IMR-90 (cell line): ENCODE data around the gene MCM6. TPM values are rescaled to one million over a fixed set of nuclear protein-coding genes. Genes with fewer than 3 reads are reported as not detected.

ENCODE experiments used
- ATAC-seq: fragments of 200-7000 bp; cut with Tn5 transposase; 2 replicates; pipeline ENCODE4 v1.9.1; 2020; ENCODE audit warnings: low read depth, mild to moderate bottlenecking, moderate library complexity
- BruUV-seq: library from RNA; stranded (reverse); fragments of 400-500 nt; replicated peaks from 2 replicates; lab custom pipeline; 2021; lab: Mats Ljungman, UMichigan
- CTCF ChIA-PET: fragments of 300-600 bp; formaldehyde crosslinking; extraction: SDS; loops from one replicate; lab custom pipeline; 2021; ENCODE audit warnings: antibody characterized with exemption; lab: Yijun Ruan, JAX
- POLR2A ChIA-PET: fragments of 300-600 bp; sonication (Branson Sonifier 250); formaldehyde crosslinking; loops from one replicate; lab custom pipeline; 2022; ENCODE audit warnings: antibody characterized with exemption; ENCODE audit not compliant: unreplicated experiment; lab: Charles Lee
- DNase-seq: peaks from one replicate; pipeline ENCODE4 v3.0.0; 2013
- H2AFZ ChIP-seq: replicated peaks from 2 replicates; pipeline ENCODE3; 2013; ENCODE audit warnings: low read length, mild to moderate bottlenecking; ENCODE audit not compliant: poor library complexity
- H2AK5ac ChIP-seq: 2 replicates; pipeline ENCODE4 v1.6.1; 2013; ENCODE audit warnings: low read depth, low read length, inconsistent platforms
- H2AK9ac ChIP-seq: replicated peaks from 2 replicates; pipeline ENCODE3; 2013; ENCODE audit warnings: mild to moderate bottlenecking, low read depth, low read length, moderate library complexity; ENCODE audit not compliant: poor library complexity
- H2BK120ac ChIP-seq: 2 replicates; pipeline ENCODE4 v1.6.1; 2013; ENCODE audit warnings: low read depth, low read length, inconsistent platforms
- H2BK15ac ChIP-seq: 3 replicates; pipeline ENCODE4 v1.6.1; 2013; ENCODE audit warnings: low read depth, low read length, inconsistent platforms
- H2BK20ac ChIP-seq: 2 replicates; pipeline ENCODE4 v1.6.1; 2013; ENCODE audit warnings: low read depth, mild to moderate bottlenecking, inconsistent platforms, low read length, moderate library complexity
- H2BK5ac ChIP-seq: 2 replicates; pipeline ENCODE4 v1.6.1; 2013; ENCODE audit warnings: mild to moderate bottlenecking, low read depth, low read length, inconsistent platforms; ENCODE audit not compliant: poor library complexity, severe bottlenecking
- H3K14ac ChIP-seq: replicated peaks from 2 replicates; pipeline ENCODE4 v1.6.1; 2013; ENCODE audit warnings: low read depth, low read length, inconsistent platforms
- H3K18ac ChIP-seq: 2 replicates; pipeline ENCODE4 v1.6.1; 2013; ENCODE audit warnings: low read depth, low read length, control low read depth
- H3K23ac ChIP-seq: 2 replicates; pipeline ENCODE4 v1.6.1; 2013; ENCODE audit warnings: low read depth, low read length, inconsistent platforms
- H3K27ac ChIP-seq: 2 replicates; pipeline ENCODE4 v1.5.1; 2013; ENCODE audit warnings: mild to moderate bottlenecking, control low read depth, low read length; ENCODE audit not compliant: insufficient read depth
- H3K27me3 ChIP-seq: 2 replicates; pipeline ENCODE4 v1.6.1; 2013; ENCODE audit warnings: low read length; ENCODE audit not compliant: control insufficient read depth, insufficient read depth
- H3K36me3 ChIP-seq: 2 replicates; pipeline ENCODE4 v1.6.1; 2013; ENCODE audit warnings: low read length, mixed read lengths; ENCODE audit not compliant: control insufficient read depth, insufficient read depth
- H3K4ac ChIP-seq: 2 replicates; pipeline ENCODE4 v1.6.1; 2013; ENCODE audit warnings: low read depth, low read length, inconsistent platforms
- H3K4me1 ChIP-seq: 2 replicates; pipeline ENCODE4 v1.6.1; 2013; ENCODE audit warnings: low read length, mixed read lengths; ENCODE audit not compliant: control insufficient read depth, insufficient read depth
- H3K4me2 ChIP-seq: 2 replicates; pipeline ENCODE4 v1.6.1; 2013; ENCODE audit warnings: low read depth, mild to moderate bottlenecking, control low read depth, low read length, moderate library complexity
- H3K4me3 ChIP-seq: 2 replicates; pipeline ENCODE4 v1.5.1; 2013; ENCODE audit warnings: low read depth, mild to moderate bottlenecking, control low read depth, low read length, moderate library complexity; ENCODE audit not compliant: insufficient read depth
- H3K56ac ChIP-seq: 2 replicates; pipeline ENCODE4 v1.6.1; 2013; ENCODE audit warnings: low read length, inconsistent platforms; ENCODE audit not compliant: insufficient read depth; ENCODE audit errors: extremely low read depth
- H3K79me1 ChIP-seq, 2 experiments: 2 replicates each; pipeline ENCODE4 v1.6.1; 2013; ENCODE audit warnings: low read length in 2 of 2, inconsistent platforms in 1 of 2, low read depth in 1 of 2
- H3K9ac ChIP-seq: 2 replicates; pipeline ENCODE4 v1.6.1; 2013; ENCODE audit warnings: low read depth, low read length, control low read depth
- H3K9me1 ChIP-seq: 2 replicates; pipeline ENCODE4 v1.6.1; 2013; ENCODE audit warnings: low read length, inconsistent platforms; ENCODE audit not compliant: insufficient read depth
- H3K9me3 ChIP-seq: 2 replicates; pipeline ENCODE4 v1.6.1; 2013; ENCODE audit warnings: low read length; ENCODE audit not compliant: control insufficient read depth, insufficient read depth
- H4K20me1 ChIP-seq: 2 replicates; pipeline ENCODE4 v1.6.1; 2013; ENCODE audit warnings: low read length, inconsistent platforms; ENCODE audit not compliant: insufficient read depth
- H4K5ac ChIP-seq: 2 replicates; pipeline ENCODE4 v1.6.1; 2013; ENCODE audit warnings: mild to moderate bottlenecking, low read depth, low read length, control low read depth
- H4K8ac ChIP-seq, 2 experiments: 2 replicates each; pipeline ENCODE4 v1.6.1; 2013; ENCODE audit warnings: low read depth in 2 of 2, low read length in 2 of 2, control low read depth in 1 of 2, inconsistent platforms in 1 of 2
- H4K91ac ChIP-seq: 2 replicates; pipeline ENCODE4 v1.6.1; 2013; ENCODE audit warnings: low read depth, low read length, inconsistent platforms; ENCODE audit not compliant: insufficient read depth
- CEBPB ChIP-seq: IDR thresholded peaks from 2 replicates; pipeline ENCODE4 v1.6.1; 2012; ENCODE audit warnings: low read depth, low read length, improper control_type of control experiment
- MAFK ChIP-seq: IDR thresholded peaks from 2 replicates; pipeline ENCODE4 v1.6.1; 2012; ENCODE audit warnings: low read depth, low read length, improper control_type of control experiment
- MAZ ChIP-seq: IDR thresholded peaks from 2 replicates; pipeline ENCODE4 v1.6.1; 2012; ENCODE audit warnings: low read depth, mild to moderate bottlenecking, low read length, improper control_type of control experiment, moderate library complexity, borderline replicate concordance
- POLR2A ChIP-seq: IDR thresholded peaks from 2 replicates; pipeline ENCODE4 v1.6.1; 2012; ENCODE audit warnings: mild to moderate bottlenecking, low read depth, low read length
- RAD21 ChIP-seq: IDR thresholded peaks from 2 replicates; pipeline ENCODE4 v1.6.1; 2012; ENCODE audit warnings: low read length, improper control_type of control experiment
- SMC3 ChIP-seq: fragments of 150-350 bp; IDR thresholded peaks from 2 replicates; pipeline ENCODE4 v1.6.1; 2016; ENCODE audit warnings: low read depth, mild to moderate bottlenecking, antibody characterized with exemption, low read length, moderate library complexity
- WGBS, 2 experiments: methylation state at CpG; one replicate each; pipeline versions ENCODE4 v1.1.5 to v1.1.7; 2013; ENCODE audit warnings: missing lambda C conversion rate in 2 of 2; ENCODE audit not compliant: insufficient read length in 1 of 2; ENCODE audit errors: extremely low coverage in 2 of 2; 5-methylcytosine and 5-hydroxymethylcytosine counted together
- dilution Hi-C: fragments of 300-500 bp; cut with HindIII; formaldehyde crosslinking; loops from one replicate; pipeline ENCODE4 v1.14.3; 2018; ENCODE audit warnings: low sequenced_read_pairs; ENCODE audit not compliant: unreplicated experiment
- in situ Hi-C: fragments of 300-500 bp; cut with MboI; formaldehyde crosslinking; loops from 3 replicates; pipeline ENCODE4 v1.14.3; 2019; ENCODE audit warnings: low sequenced_read_pairs, inconsistent platforms, mixed read lengths
- intact Hi-C: fragments of 100-400 bp; cut with micrococcal nuclease; formaldehyde crosslinking; loops from 2 replicates; pipeline ENCODE4 v1.10.0; 2022
- polyA plus RNA-seq, 3 experiments: library from polyadenylated mRNA; depleted of rRNA; stranded (reverse); fragments of >200 nt; gene quantifications; 2 replicates each; pipeline ENCODE4 v1.2.3, GENCODE V29; 2012; ENCODE audit warnings: low replicate concordance in 1 of 3
- total RNA-seq: library from RNA; depleted of rRNA; stranded (reverse); fragments of >200 nt; gene quantifications from 2 replicates; pipeline ENCODE4 v1.2.3, GENCODE V29; 2012

MCM6 gene
- total and polyA plus RNA-seq, 2 of the 4 experiments (the other 2 are of a cell fraction) = 21.4 to 29.6 TPM

DNA sequence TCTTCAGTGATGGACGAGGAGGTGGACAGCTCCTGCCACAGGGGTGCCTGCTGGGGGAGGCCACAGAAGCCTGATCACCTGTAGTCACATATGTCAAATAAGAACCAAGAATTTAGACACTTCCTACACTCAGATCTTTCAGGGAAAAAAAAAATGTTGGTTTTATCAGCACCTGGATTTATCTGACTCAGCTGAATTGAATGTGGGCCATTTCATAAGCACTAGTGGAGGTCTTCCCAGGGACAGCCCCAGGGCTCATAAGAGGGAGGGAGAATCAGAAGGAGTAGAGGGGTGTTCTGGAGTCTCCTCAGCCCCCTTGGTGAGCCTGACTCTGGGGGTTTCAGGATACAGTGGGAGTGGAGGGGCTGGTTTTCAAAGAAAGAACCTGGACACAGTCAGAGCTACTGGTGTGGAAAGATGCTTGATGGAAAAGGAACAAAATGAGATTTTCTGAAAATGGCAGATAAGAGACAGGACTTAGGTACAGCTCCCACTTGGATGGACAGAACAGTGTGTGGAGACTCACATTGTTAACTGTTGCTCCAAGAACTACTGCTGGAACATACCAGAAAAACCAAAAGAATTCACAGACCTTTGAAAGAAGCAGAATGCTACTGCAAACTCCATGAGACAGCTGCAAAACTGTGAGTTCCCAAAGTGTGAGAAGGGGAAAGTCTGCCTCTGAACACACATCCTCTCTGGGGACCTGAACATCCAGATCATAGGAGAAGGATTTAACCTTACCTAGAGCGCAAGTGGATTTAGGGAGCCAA, 84.6 kb downstream of the MCM6 start:
- no peak overlapping the region for H2BK15ac ChIP-seq
- no TSS peak for BruUV-seq
- H3K18ac ChIP-seq = peak overlapping the region; percentile 36; the same call in 1 of the 2 replicates
- H3K9me1 ChIP-seq = peaks cover 8% of the 10 kb centered on the region; the same call in 1 of the 2 replicates
- no peak overlapping the region for H4K8ac ChIP-seq
- no peak overlapping the region for H2AK9ac ChIP-seq
- H3K4ac ChIP-seq = 0 out of 2 replicates have a peak overlapping the region, but pooled peaks have one; percentile 24
- CTCF ChIA-PET = interaction anchor here (1.3 kb wide), 1 partner anchor 16 kb away, joined by 4 read pairs; no protein-coding TSS in a partner anchor
- peaks cover 0 to 12% of the 10 kb centered on the region in 2 experiments; a peak in 1 of 4 replicates for H3K79me1 ChIP-seq
- 0 out of 2 replicates have a peak overlapping the region, but pooled peaks have one; percentile 16 for H2BK20ac ChIP-seq
- H2AFZ ChIP-seq = no peak overlapping the region
- H3K27me3 ChIP-seq = no peaks in the 10 kb centered on the region
- no peaks in the 10 kb centered on the region; the same call in 1 of the 2 replicates for H3K36me3 ChIP-seq
- H3K14ac ChIP-seq = peak overlapping the region; percentile 54; the same call in 1 of the 2 replicates
- H3K56ac ChIP-seq = no peak overlapping the region
- in situ Hi-C loops (no loop called here), intact Hi-C loops (no loop called here), dilution Hi-C loops (no loop called here)
- no peak overlapping the region for H4K91ac ChIP-seq
- no peak overlapping the region for H2BK120ac ChIP-seq
- H4K5ac ChIP-seq = no peak overlapping the region
- H3K27ac ChIP-seq = no peak overlapping the region
- H4K20me1 ChIP-seq = peaks cover 3% of the 10 kb centered on the region; the same call in 1 of the 2 replicates
- H2BK5ac ChIP-seq = no peak overlapping the region
- H3K4me3 ChIP-seq = no peak overlapping the region
- peak; percentile 28 for ATAC-seq
- H3K23ac ChIP-seq = no peak overlapping the region; the same call in 1 of the 2 replicates
- no peak overlapping the region for H3K9ac ChIP-seq
- peak; percentile 50 for DNase-seq
- peaks cover 13% of the 10 kb centered on the region for H3K4me1 ChIP-seq
- H2AK5ac ChIP-seq = no peak overlapping the region
- TF ChIP-seq RAD21 (no peak), POLR2A (no peak), MAZ (no peak), SMC3 (no peak), MAFK (peak; percentile 80), CEBPB (no peak)
- peaks cover 5% of the 10 kb centered on the region; the same call in 1 of the 2 replicates for H3K9me3 ChIP-seq
- H3K4me2 ChIP-seq = no peak overlapping the region
- POLR2A ChIA-PET = no interaction called here
- no CpG with 5 or more reads among the region's 2 CpGs for WGBS, 2 experiments
